Spinal cord (tissue), 10 donors: ENCODE data around the gene AGPAT3. TPM values are rescaled to one million over a fixed set of nuclear protein-coding genes. Genes with fewer than 3 reads are reported as not detected.

Source experiments
- DNase-seq, 6 donors: peaks; one replicate each; pipeline versions ENCODE4 v3.0.0 to v3.0.0-alpha.2; 2013 to 2015; ENCODE audit warnings: low spot score in 6 of 6, low read depth in 4 of 6
- H3K27ac ChIP-seq: one replicate; pipeline ENCODE4 v1.5.1; 2013; ENCODE audit warnings: low read depth, low read length, control low read depth
- H3K27me3 ChIP-seq: one replicate; pipeline ENCODE4 v1.6.1; 2013; ENCODE audit warnings: low read length; ENCODE audit not compliant: control insufficient read depth, insufficient read depth
- H3K36me3 ChIP-seq: one replicate; pipeline ENCODE4 v1.6.1; 2013; ENCODE audit warnings: low read length; ENCODE audit not compliant: control insufficient read depth, insufficient read depth
- H3K4me1 ChIP-seq: one replicate; pipeline ENCODE4 v1.6.1; 2013; ENCODE audit warnings: low read length; ENCODE audit not compliant: control insufficient read depth, insufficient read depth
- H3K4me3 ChIP-seq: one replicate; pipeline ENCODE4 v1.5.1; 2013; ENCODE audit warnings: low read depth, low read length, control low read depth
- H3K9me3 ChIP-seq: one replicate; pipeline ENCODE4 v1.6.1; 2013; ENCODE audit warnings: low read length; ENCODE audit not compliant: control insufficient read depth, insufficient read depth
- WGBS: methylation state at CpG from one replicate; pipeline ENCODE4 v1.1.5; 2013; ENCODE audit warnings: missing lambda C conversion rate; ENCODE audit not compliant: insufficient coverage; 5-methylcytosine and 5-hydroxymethylcytosine counted together
- polyA plus RNA-seq, 2 donors: library from polyadenylated mRNA; unstranded; fragments of 120-200 nt; gene quantifications; one replicate each; pipeline ENCODE4 v1.2.1, GENCODE V29; 2013; ENCODE audit not compliant: insufficient read length in 2 of 2
- total RNA-seq, 2 donors: library from RNA; depleted of rRNA in 1 of 2; stranded (reverse); fragments of 120-200 nt in 1 of 2; fragments of >200 nt in 1 of 2; gene quantifications; one replicate each; pipeline versions ENCODE4 v1.2.3 to v1.2.4, GENCODE V29; 2013 to 2014
- donor health status: healthy.

Gene AGPAT3
- total and polyA plus RNA-seq, 4 donors = 33.7 to 63.3 (median 49.3) TPM

GRCh38 chr21:43918385-43918947 lies 53.4 kb downstream of the AGPAT3 start:
- 89% methylated on average over 7 of the region's 9 CpGs for WGBS
- H3K27ac ChIP-seq = no peak overlapping the region
- no peaks in the 10 kb centered on the region for H3K27me3 ChIP-seq
- H3K4me1 ChIP-seq = peaks cover 43% of the 10 kb centered on the region
- no peak for DNase-seq
- no peaks in the 10 kb centered on the region for H3K9me3 ChIP-seq
- peaks cover 9% of the 10 kb centered on the region for H3K36me3 ChIP-seq
- no peak overlapping the region for H3K4me3 ChIP-seq

- WGBS = 93% methylated on average over 5 of the region's 7 CpGs
- peaks cover 44% of the 10 kb centered on the region for H3K4me1 ChIP-seq
Observed at GRCh38 chr21:43919283-43919682, 54.3 kb downstream of the AGPAT3 start.

DNA sequence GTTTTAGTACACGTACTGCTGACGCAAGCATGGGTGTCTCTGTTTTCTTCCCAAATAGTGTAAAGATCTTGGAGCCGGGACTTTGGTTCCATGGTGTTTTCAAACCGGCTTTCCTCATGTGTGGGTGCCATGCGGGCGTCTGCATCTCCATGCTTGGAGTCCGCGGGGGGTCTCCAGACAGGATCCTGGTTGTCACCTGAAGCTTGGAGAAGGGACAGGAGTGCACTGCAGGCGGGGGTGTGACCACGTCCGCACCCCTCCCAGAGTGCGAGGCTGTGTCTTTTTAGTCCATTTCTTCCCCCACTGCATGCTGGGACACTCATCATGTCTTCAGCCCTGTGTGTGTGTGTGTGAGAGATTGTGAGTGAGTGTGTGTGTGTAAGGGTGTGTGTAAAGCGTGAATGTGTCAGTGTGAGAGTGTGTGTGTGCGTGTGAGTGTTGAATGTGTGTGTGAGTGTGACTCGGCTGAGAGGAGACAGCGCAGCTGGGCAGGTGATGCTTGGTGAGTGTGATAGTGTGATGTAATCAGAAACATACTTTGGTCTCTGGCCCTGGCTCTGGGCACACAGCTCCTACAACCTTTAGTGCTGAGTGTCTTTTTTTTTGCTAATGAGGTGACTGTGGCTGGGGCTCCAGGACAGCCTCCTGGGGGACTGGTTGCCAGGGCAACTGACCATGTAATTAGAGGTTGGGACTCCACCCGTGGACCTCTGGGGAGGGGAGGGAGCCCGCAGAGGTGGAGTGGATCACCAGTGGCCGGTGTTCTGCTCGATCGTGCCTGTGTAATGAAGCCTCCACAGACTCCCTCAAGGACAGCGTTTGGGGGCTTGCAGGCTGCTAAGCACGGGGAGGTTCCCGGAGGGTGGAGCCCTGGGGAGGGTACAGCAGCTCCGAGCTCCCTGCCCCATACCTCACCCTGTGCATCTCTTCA lies 55.1 kb downstream of the AGPAT3 start:
- Histone ChIP-seq H3K36me3 (peaks cover 20% of the 10 kb centered on the region), H3K9me3 (no peaks in the 10 kb centered on the region), H3K4me3 (no peak overlapping the region), H3K27me3 (no peaks in the 10 kb centered on the region), H3K27ac (no peak overlapping the region), H3K4me1 (peaks cover 53% of the 10 kb centered on the region)
- DNase-seq = no peak
- WGBS = 74% methylated on average over 19 of the region's 25 CpGs

More at GRCh38 chr21:43919283-43919682, 54.3 kb downstream of the AGPAT3 start:
- DNase-seq = no peak
- Histone ChIP-seq H3K27me3 (no peaks in the 10 kb centered on the region), H3K9me3 (no peaks in the 10 kb centered on the region), H3K36me3 (peaks cover 12% of the 10 kb centered on the region), H3K4me3 (no peak overlapping the region), H3K27ac (no peak overlapping the region)

DNA sequence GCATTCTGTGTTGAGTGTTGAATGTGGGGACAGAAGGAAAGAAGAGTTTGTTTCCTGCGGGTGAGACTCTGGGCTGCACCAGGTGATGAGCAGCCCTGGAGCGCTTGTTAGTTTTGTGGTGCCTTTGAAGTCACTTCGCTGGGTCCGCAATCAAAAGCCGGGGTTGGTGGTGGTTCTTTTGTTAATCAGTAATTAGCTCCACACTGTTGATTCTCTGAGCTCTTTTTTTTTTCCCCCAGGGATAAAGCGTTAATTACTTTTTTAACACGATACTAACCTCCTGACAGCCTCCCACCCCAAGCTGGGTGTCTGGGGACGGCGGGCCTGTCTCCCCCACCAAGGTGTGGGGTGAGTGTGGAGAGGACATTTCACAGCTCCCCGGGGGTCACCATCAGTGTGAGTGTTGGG lies 56.6 kb downstream of the AGPAT3 start:
- H3K27me3 ChIP-seq = no peaks in the 10 kb centered on the region
- DNase-seq = peak in 1 of 6 donors; percentile 65
- no peaks in the 10 kb centered on the region for H3K9me3 ChIP-seq
- peaks cover 57% of the 10 kb centered on the region for H3K4me1 ChIP-seq
- 28% methylated on average over 2 of the region's 10 CpGs for WGBS
- no peak overlapping the region for H3K27ac ChIP-seq
- no peak overlapping the region for H3K4me3 ChIP-seq
- peaks cover 31% of the 10 kb centered on the region for H3K36me3 ChIP-seq

DNA sequence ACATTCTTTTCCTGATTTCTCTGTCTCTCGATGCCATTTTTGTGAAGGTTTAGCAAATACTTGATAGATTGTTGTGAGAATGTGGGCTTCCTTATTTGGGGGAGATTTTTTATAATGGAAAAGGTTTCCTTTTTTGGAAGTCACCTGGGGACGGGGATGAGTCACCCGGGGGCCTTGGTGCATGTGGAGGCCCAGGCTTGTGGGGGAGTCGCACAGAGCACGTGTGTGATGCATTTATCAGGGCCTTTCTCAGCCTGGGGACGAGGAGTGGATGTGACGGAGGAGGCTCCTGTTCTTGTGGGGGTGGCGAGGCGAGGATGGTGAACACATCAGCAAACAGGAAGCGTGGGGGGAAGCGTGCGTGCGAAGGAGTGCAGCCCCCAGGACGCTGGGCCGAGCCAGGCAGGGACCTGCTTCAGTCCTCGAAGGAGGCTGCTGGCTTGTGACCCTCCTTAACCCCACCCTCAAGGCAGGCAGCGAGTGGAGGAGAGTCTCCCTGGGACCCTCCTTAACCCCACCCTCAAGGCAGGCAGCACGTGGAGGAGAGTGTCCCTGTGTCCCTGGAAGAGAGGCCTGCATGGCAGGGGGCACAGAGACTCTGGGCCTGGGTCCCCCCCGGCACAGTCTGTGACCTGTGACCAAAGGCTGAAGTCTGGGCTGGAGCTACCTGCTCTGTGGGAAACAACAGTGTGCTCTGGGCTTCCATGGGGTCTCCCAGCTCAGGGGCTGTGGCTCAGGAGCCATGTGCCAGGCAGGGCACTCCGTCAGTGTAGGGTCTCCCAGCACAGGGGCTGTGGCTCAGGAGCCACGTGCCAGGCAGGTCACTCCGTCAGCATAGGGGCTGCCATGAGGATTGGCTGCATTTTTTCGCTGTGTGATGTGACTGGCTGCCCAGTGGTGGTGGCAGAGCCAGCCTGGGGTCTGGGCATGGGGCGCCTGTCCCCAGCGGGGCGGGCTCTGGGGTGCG lies 57.2 kb downstream of the AGPAT3 start:
- DNase-seq = no peak
- H3K27ac ChIP-seq = no peak overlapping the region

DNA sequence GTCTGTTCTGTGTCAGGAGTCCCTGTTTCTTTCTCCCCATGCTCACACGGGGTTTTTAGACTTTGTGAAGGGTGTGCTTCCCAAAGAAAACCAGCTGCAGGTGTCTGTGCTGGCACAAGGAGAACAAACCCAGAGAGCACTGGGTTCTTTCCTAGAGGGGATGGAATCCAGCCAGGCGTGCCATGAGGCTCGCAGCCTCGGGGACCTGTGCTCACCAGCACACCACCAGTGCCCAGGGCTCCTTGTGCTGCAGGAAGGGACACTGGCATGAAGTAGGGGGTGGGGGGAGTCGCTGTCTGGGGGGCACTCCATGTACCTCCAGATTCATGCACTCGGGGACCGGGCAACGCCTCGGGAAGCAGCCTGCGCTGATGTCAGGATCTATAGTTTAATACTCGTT lies 57.9 kb downstream of the AGPAT3 start:
- no peak for DNase-seq
- Histone ChIP-seq H3K27me3 (no peaks in the 10 kb centered on the region), H3K9me3 (no peaks in the 10 kb centered on the region), H3K27ac (no peak overlapping the region), H3K4me1 (peaks cover 53% of the 10 kb centered on the region), H3K4me3 (no peak overlapping the region), H3K36me3 (peaks cover 34% of the 10 kb centered on the region)
- 59% methylated on average over 3 of the region's 11 CpGs for WGBS

More for the DNA sequence above, 57.2 kb downstream of the AGPAT3 start:
- H3K9me3 ChIP-seq = no peaks in the 10 kb centered on the region
- no peaks in the 10 kb centered on the region for H3K27me3 ChIP-seq
- no peak overlapping the region for H3K4me3 ChIP-seq
- whole genome bisulfite sequencing = 66% methylated on average over 25 of the region's 27 CpGs
- H3K4me1 ChIP-seq = peaks cover 53% of the 10 kb centered on the region
- H3K36me3 ChIP-seq = peaks cover 28% of the 10 kb centered on the region

GRCh38 chr21:43923391-43923790 lies 58.4 kb downstream of the AGPAT3 start:
- peak in 1 of 6 donors; percentile 34 for DNase-seq
- H3K9me3 ChIP-seq = no peaks in the 10 kb centered on the region
- no peaks in the 10 kb centered on the region for H3K27me3 ChIP-seq
- H3K4me1 ChIP-seq = peaks cover 53% of the 10 kb centered on the region
- no peak overlapping the region for H3K4me3 ChIP-seq
- H3K36me3 ChIP-seq = peaks cover 38% of the 10 kb centered on the region
- 76% methylated on average over 8 of the region's 8 CpGs for WGBS
- no peak overlapping the region for H3K27ac ChIP-seq

DNA sequence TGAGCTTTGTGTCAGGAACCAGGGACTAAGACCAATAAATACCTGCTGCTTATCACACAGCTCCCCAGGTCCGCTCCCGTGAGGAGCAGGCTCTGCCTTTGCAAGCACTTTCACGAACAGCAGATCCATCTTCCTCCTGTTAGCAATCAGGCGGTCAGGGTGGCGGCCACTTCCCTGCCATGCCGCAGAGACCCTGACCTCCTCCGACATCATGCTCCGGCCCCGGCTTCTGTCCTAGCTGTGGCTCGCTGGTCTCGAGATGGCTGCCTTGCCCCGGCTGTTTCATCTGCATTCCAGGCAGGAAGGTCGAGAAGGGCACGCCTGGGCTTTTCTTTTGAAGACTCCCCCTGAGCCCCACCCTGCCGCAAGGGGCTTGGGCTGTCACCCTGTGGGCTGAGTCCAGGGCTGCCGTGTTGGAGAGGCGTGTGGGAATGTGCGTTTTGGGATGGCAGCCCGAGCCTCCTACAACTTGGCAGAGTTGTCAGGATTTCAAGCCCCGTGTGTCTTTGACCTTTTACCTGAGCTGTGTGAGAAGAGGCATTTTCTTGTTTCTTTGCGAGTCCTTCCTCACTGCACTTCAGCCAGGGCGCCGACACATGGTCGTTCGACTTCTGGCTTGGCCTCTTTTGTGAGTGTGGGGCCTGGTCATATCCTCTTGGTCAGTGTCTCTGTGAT lies 59.5 kb downstream of the AGPAT3 start:
- Histone ChIP-seq H3K27ac (no peak overlapping the region), H3K27me3 (no peaks in the 10 kb centered on the region), H3K4me3 (no peak overlapping the region), H3K36me3 (peaks cover 48% of the 10 kb centered on the region), H3K4me1 (peaks cover 62% of the 10 kb centered on the region), H3K9me3 (no peaks in the 10 kb centered on the region)
- 74% methylated on average over 24 of the region's 25 CpGs for WGBS
- DNase-seq = no peak

DNA sequence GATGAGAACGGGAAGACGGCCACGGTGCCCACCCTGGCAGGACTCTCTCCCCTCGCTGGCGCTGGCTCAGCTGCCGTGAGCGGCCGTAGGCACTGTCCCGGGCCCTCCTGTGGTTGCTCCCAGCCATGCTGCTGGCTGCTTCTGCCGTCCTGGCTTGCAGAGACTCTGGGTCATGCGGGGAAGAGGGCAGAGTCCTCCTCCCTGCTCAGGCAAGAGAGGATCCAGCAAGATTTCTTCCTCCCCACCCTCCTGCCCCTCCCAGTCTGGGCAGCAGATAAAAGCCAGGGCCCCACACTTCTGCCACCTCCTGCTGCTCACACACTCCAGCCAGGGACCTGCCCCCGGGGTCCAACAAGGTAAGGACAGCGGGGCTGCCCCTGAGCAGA lies 60.1 kb downstream of the AGPAT3 start:
- 39% methylated on average over 11 of the region's 13 CpGs for WGBS
- H3K4me1 ChIP-seq = peaks cover 60% of the 10 kb centered on the region
- H3K9me3 ChIP-seq = no peaks in the 10 kb centered on the region
- no peak overlapping the region for H3K4me3 ChIP-seq
- H3K27me3 ChIP-seq = no peaks in the 10 kb centered on the region
- H3K27ac ChIP-seq = no peak overlapping the region
- DNase-seq = no peak
- peaks cover 54% of the 10 kb centered on the region for H3K36me3 ChIP-seq
